Measurements from ENCODE around the gene SLC27A2. TPM values are rescaled to one million over a fixed set of nuclear protein-coding genes. Genes with fewer than 3 reads are reported as not detected.

SLC27A2 gene
- total RNA-seq, 1 experiment from 2014 or later, result 7.0 TPM

- Histone ChIP-seq H4K5ac (ENCODE audit: insufficient read length, low read depth, low read length) (no peak overlapping the region), H3K56ac (ENCODE audit: insufficient read length, low read depth, low read length) (no peak overlapping the region), H2AFZ (ENCODE audit: low read length) (no peak overlapping the region), H2BK120ac (ENCODE audit: low read depth, low read length, poor library complexity, severe bottlenecking) (no peak overlapping the region), H3K4me1 (ENCODE audit: insufficient read depth, low read length) (no peaks in the 10 kb centered on the region), H2BK5ac (ENCODE audit: insufficient read length, low read length) (no peak overlapping the region), H3K79me1 (ENCODE audit: insufficient read depth, low read depth, low read length, poor library complexity, severe bottlenecking) (no peaks in the 10 kb centered on the region), H3K4me2 (ENCODE audit: insufficient read depth, insufficient read length, low read length) (no peak overlapping the region), H3K14ac (ENCODE audit: insufficient read depth, low read length) (no peak overlapping the region), H3K18ac (ENCODE audit: insufficient read length, low read depth, low read length) (no peak overlapping the region), H2AK5ac (ENCODE audit: insufficient read length, low read length) (no peak overlapping the region), H4K91ac (ENCODE audit: insufficient read length, low read depth, low read length) (no peak overlapping the region), H3K27ac (ENCODE audit: insufficient read length, low read depth, low read length) (no peak overlapping the region), H3K4ac (ENCODE audit: low read depth, low read length) (no peak overlapping the region), H4K8ac (replicated peaks; ENCODE audit: insufficient read length, low read depth, low read length) (no peak overlapping the region), H2BK15ac (ENCODE audit: low read depth, low read length) (no peak overlapping the region), H3K27me3 (ENCODE audit: insufficient read depth, low read length) (no peaks in the 10 kb centered on the region), H3K79me2 (ENCODE audit: insufficient read depth, low read length) (no peaks in the 10 kb centered on the region), H4K20me1 (ENCODE audit: control insufficient read depth, insufficient read depth, insufficient read length) (no peaks in the 10 kb centered on the region), H3K23me2 (ENCODE audit: insufficient read length, low read depth, low read length, poor library complexity, severe bottlenecking) (no peaks in the 10 kb centered on the region), H2BK12ac (ENCODE audit: insufficient read length, low read depth, low read length) (no peak overlapping the region), H2BK20ac (ENCODE audit: low read depth, low read length, poor library complexity, severe bottlenecking) (no peak overlapping the region), H3K23ac (ENCODE audit: insufficient read length, low read depth, low read length) (no peak overlapping the region), H3K9me3 (ENCODE audit: control insufficient read depth, low read depth, low read length) (no peaks in the 10 kb centered on the region), H3T11ph (ENCODE audit: low read length) (no peak overlapping the region), H3K9ac (ENCODE audit: extremely low read depth, insufficient read length, low read length) (no peak overlapping the region)
- no peak for DNase-seq
- no CpG with 5 or more reads among the region's 3 CpGs for WGBS (ENCODE audit: extremely low coverage, insufficient read length, low lambda C conversion rate)
- TF ChIP-seq CTCF (conservative IDR thresholded peaks at IDR 0.05), result no peak
- no peaks in the 10 kb centered on the region for H3K9me3 Mint-ChIP-seq
- no peaks in the 10 kb centered on the region for H3K36me3 Mint-ChIP-seq (ENCODE audit: insufficient read depth in 1 of 3, low read depth in 3 of 3)
- peaks cover 7 to 15% of the 10 kb centered on the region in 2 experiments for H3K4me1 Mint-ChIP-seq
- H3K27me3 Mint-ChIP-seq (ENCODE audit: low read depth), result no peaks in the 10 kb centered on the region
- H3K27ac Mint-ChIP-seq, result no peak overlapping the region
- no peak overlapping the region for H3K4me3 Mint-ChIP-seq
Measured at GRCh38 chr15:50140983-50141382, 41.0 kb upstream of the SLC27A2 start.

All from H9 (cell line).